ENCODE results near the gene NMNAT2. TPM values are rescaled to one million over a fixed set of nuclear protein-coding genes. Genes with fewer than 3 reads are reported as not detected.

Gene NMNAT2
- total RNA-seq, 4 donors from 2014 or later = 0.60 to 1.7 (median 0.92) TPM

- TF ChIP-seq CTCF (IDR thresholded peaks at IDR 0.05) (no peak), EP300 (IDR thresholded peaks at IDR 0.05) (no peak), POLR2A (IDR thresholded peaks at IDR 0.05) (no peak)
- H3K4me3 ChIP-seq = no peak overlapping the region
- H3K9me3 ChIP-seq = no peaks in the 10 kb centered on the region
- no peaks in the 10 kb centered on the region for H3K27me3 ChIP-seq
- DNase-seq (ENCODE audit: low spot score in 2 of 2) = no peak
- H3K27ac ChIP-seq = no peak overlapping the region
- H3K36me3 ChIP-seq = no peaks in the 10 kb centered on the region
- WGBS, 2 donors = 69 to 77% methylated on average over 4 of the region's 4 CpGs
- H3K4me1 ChIP-seq = peaks cover 0 to 6% (median 0%) of the 10 kb centered on the region in 4 donors
These were observed 121.4 kb downstream of the NMNAT2 start for GRCh38 chr1:183296782-183297181.

- no peaks in the 10 kb centered on the region for H3K36me3 ChIP-seq
- DNase-seq (ENCODE audit: low spot score in 2 of 2) = no peak
- H3K27me3 ChIP-seq = no peaks in the 10 kb centered on the region
- H3K4me3 ChIP-seq = no peak overlapping the region
- TF ChIP-seq EP300 (IDR thresholded peaks at IDR 0.05) (no peak), POLR2A (IDR thresholded peaks at IDR 0.05) (no peak), CTCF (IDR thresholded peaks at IDR 0.05) (no peak)
- no peaks in the 10 kb centered on the region for H3K9me3 ChIP-seq
- 66 to 75% methylated on average over 5 of the region's 5 CpGs for WGBS, 2 donors
- peaks cover 0 to 12% (median 0%) of the 10 kb centered on the region in 4 donors for H3K4me1 ChIP-seq
- H3K27ac ChIP-seq = no peak overlapping the region
These were observed 122.7 kb downstream of the NMNAT2 start for GRCh38 chr1:183295521-183295920.

- WGBS, 2 donors = 83 to 91% methylated on average over 1 of the region's 1 CpG
- no peak for TF ChIP-seq CTCF (IDR thresholded peaks at IDR 0.05)
- TF ChIP-seq POLR2A (IDR thresholded peaks at IDR 0.05) = no peak
- TF ChIP-seq EP300 (IDR thresholded peaks at IDR 0.05) = no peak
- no peaks in the 10 kb centered on the region for H3K36me3 ChIP-seq
- H3K27me3 ChIP-seq = no peaks in the 10 kb centered on the region
- H3K27ac ChIP-seq = no peak overlapping the region
- H3K4me3 ChIP-seq = no peak overlapping the region
- DNase-seq (ENCODE audit: low spot score in 2 of 2) = no peak
- H3K9me3 ChIP-seq = no peaks in the 10 kb centered on the region
- H3K4me1 ChIP-seq = peaks cover 0 to 12% (median 0%) of the 10 kb centered on the region in 4 donors
These were observed 124.3 kb downstream of the NMNAT2 start for GRCh38 chr1:183293876-183294275.

GRCh38 chr1:183293241-183293640 is 124.9 kb downstream of the NMNAT2 start:
- Histone ChIP-seq H3K27ac (no peak overlapping the region), H3K4me1 (peaks cover 0 to 12% (median 0%) of the 10 kb centered on the region in 4 donors), H3K36me3 (no peaks in the 10 kb centered on the region), H3K4me3 (no peak overlapping the region), H3K9me3 (no peaks in the 10 kb centered on the region), H3K27me3 (no peaks in the 10 kb centered on the region)
- TF ChIP-seq CTCF (IDR thresholded peaks at IDR 0.05) (no peak), POLR2A (IDR thresholded peaks at IDR 0.05) (no peak), EP300 (IDR thresholded peaks at IDR 0.05) (no peak)
- WGBS, 2 donors = 90 to 93% methylated on average over 9 of the region's 9 CpGs
- DNase-seq (ENCODE audit: low spot score in 2 of 2) = no peak

GRCh38 chr1:183291802-183292514 is 126.2 kb downstream of the NMNAT2 start:
- WGBS, 2 donors = 54 to 57% methylated on average over 11 of the region's 11 CpGs
- no peak for DNase-seq (ENCODE audit: low spot score in 2 of 2)

More at GRCh38 chr1:183291802-183292514, 126.2 kb downstream of the NMNAT2 start:
- Histone ChIP-seq H3K27me3 (no peaks in the 10 kb centered on the region), H3K9me3 (no peaks in the 10 kb centered on the region), H3K4me1 (peaks cover 0 to 23% (median 0%) of the 10 kb centered on the region in 4 donors), H3K4me3 (no peak overlapping the region), H3K36me3 (no peaks in the 10 kb centered on the region), H3K27ac (peak overlapping the region in 2 of 4 donors; percentile 7 to 70)
- TF ChIP-seq POLR2A (IDR thresholded peaks at IDR 0.05) (no peak), EP300 (IDR thresholded peaks at IDR 0.05) (no peak), CTCF (IDR thresholded peaks at IDR 0.05) (no peak)
